SIG-M5 treated with dmso at 0.1 percent for 504 hours (cell line): ENCODE data around the gene CTAGE15.
"Not testable (repeated sequence)": the region's sequence is repeated elsewhere in the genome, so short reads cannot be mapped to it uniquely, and the experiment has no call there.

ENCODE experiments used
- DNase-seq: peaks from one replicate; lab custom pipeline; 2025; ENCODE audit not compliant: unreplicated experiment; lab: John Stamatoyannopoulos, UW

The CTAGE15 gene

GRCh38 chr7:143571501-143571900 lies at the start of gene CTAGE15:
Gene CTAGE15 (plus strand): TSS chr7:143571801. CDS start chr7:143571818, 17 bp downstream.
- DNase-seq: not testable (repeated sequence)

- not testable (repeated sequence) for DNase-seq
Measured at GRCh38 chr7:143522309-143522916, 49.2 kb upstream of the CTAGE15 start.

GRCh38 chr7:143531169-143531926 lies 40.3 kb upstream of the CTAGE15 start:
- DNase-seq: not testable (repeated sequence)

GRCh38 chr7:143531932-143532331 lies 39.7 kb upstream of the CTAGE15 start:
- DNase-seq: not testable (repeated sequence)

- not testable (repeated sequence) for DNase-seq
Measured at GRCh38 chr7:143533213-143533839, 38.3 kb upstream of the CTAGE15 start.

- DNase-seq: not testable (repeated sequence)
Measured at GRCh38 chr7:143536443-143536842, 35.2 kb upstream of the CTAGE15 start.

GRCh38 chr7:143543288-143544038 lies 28.1 kb upstream of the CTAGE15 start:
- not testable (repeated sequence) for DNase-seq

GRCh38 chr7:143555968-143556367 lies 15.6 kb upstream of the CTAGE15 start:
- not testable (repeated sequence) for DNase-seq

- not testable (repeated sequence) for DNase-seq
Measured at GRCh38 chr7:143563306-143563705, 8.3 kb upstream of the CTAGE15 start.

GRCh38 chr7:143566001-143566400 lies 5.6 kb upstream of the CTAGE15 start:
- not testable (repeated sequence) for DNase-seq

GRCh38 chr7:143588183-143588582 lies 16.6 kb downstream of the CTAGE15 start:
- DNase-seq: not testable (repeated sequence)

GRCh38 chr7:143589897-143590296 lies 18.3 kb downstream of the CTAGE15 start:
- DNase-seq: not testable (repeated sequence)

GRCh38 chr7:143598086-143598485 lies 26.5 kb downstream of the CTAGE15 start:
- not testable (repeated sequence) for DNase-seq

- DNase-seq: not testable (repeated sequence)
Measured at GRCh38 chr7:143603549-143603948, 31.9 kb downstream of the CTAGE15 start.

GRCh38 chr7:143606088-143606487 lies 34.5 kb downstream of the CTAGE15 start:
- DNase-seq: not testable (repeated sequence)

GRCh38 chr7:143615545-143615944 lies 43.9 kb downstream of the CTAGE15 start:
- DNase-seq: not testable (repeated sequence)

- not testable (repeated sequence) for DNase-seq
Measured at GRCh38 chr7:143617204-143617603, 45.6 kb downstream of the CTAGE15 start.

- DNase-seq: not testable (repeated sequence)
Measured at GRCh38 chr7:143620058-143620457, 48.5 kb downstream of the CTAGE15 start.

GRCh38 chr7:143620646-143621045 lies 49.0 kb downstream of the CTAGE15 start, which contains the start of gene TCAF2:
Gene TCAF2 (plus strand): TSS chr7:143620974.
- not testable (repeated sequence) for DNase-seq

- not testable (repeated sequence) for DNase-seq
Measured at GRCh38 chr7:143621175-143621574, 49.6 kb downstream of the CTAGE15 start.

GRCh38 chr7:143622130-143622529 lies 50.5 kb downstream of the CTAGE15 start:
- DNase-seq: not testable (repeated sequence)
